CD14-positive monocyte (primary cell): ENCODE results near the gene STX3. TPM values are rescaled to one million over a fixed set of nuclear protein-coding genes. Genes with fewer than 3 reads are reported as not detected.

Experiments
- DNase-seq, 3 donors: peaks; one replicate each; pipeline ENCODE4 v3.0.0-alpha.2; 2011 to 2022
- H2AFZ ChIP-seq: 2 replicates; pipeline ENCODE4 v1.6.0; 2012; ENCODE audit warnings: mild to moderate bottlenecking, low read depth, low read length, inconsistent platforms; ENCODE audit not compliant: insufficient read depth, poor library complexity, severe bottlenecking
- H3K27ac ChIP-seq, 2 donors: 1 replicate in 1 of 2; 2 replicates in 1 of 2; pipeline ENCODE4 v1.5.1; 2012 to 2013; ENCODE audit warnings: low read length in 2 of 2, control low read depth in 1 of 2, inconsistent platforms in 1 of 2, low read depth in 1 of 2, mild to moderate bottlenecking in 1 of 2
- H3K27me3 ChIP-seq, 2 donors: one replicate each; pipeline versions ENCODE4 v1.6.0 to v1.6.1; 2011 to 2013; ENCODE audit warnings: low read length in 2 of 2; ENCODE audit not compliant: control insufficient read depth in 2 of 2, insufficient read depth in 2 of 2
- H3K36me3 ChIP-seq, 2 donors: replicated peaks in 1 of 2; 1 replicate in 1 of 2; 2 replicates in 1 of 2; pipeline versions ENCODE4 v1.5.1 to v1.6.1; 2012 to 2013; ENCODE audit warnings: low read length in 2 of 2, control low read depth in 1 of 2, inconsistent platforms in 1 of 2, mild to moderate bottlenecking in 1 of 2; ENCODE audit not compliant: insufficient read depth in 2 of 2, control insufficient read depth in 1 of 2
- H3K4me1 ChIP-seq, 2 donors: 1 replicate in 1 of 2; 2 replicates in 1 of 2; pipeline versions ENCODE4 v1.5.1 to v1.6.1; 2012 to 2013; ENCODE audit warnings: low read length in 2 of 2, control low read depth in 1 of 2, inconsistent platforms in 1 of 2, mild to moderate bottlenecking in 1 of 2, moderate library complexity in 1 of 2; ENCODE audit not compliant: insufficient read depth in 2 of 2, control insufficient read depth in 1 of 2
- H3K4me2 ChIP-seq: replicated peaks from 2 replicates; pipeline ENCODE3; 2012; ENCODE audit warnings: low read length, moderate library complexity, mild to moderate bottlenecking; ENCODE audit not compliant: poor library complexity, severe bottlenecking; ENCODE audit errors: extremely low read depth
- H3K4me3 ChIP-seq, 3 experiments: fragments of 200-600 bp in 1 of 3; sonication (generic) in 1 of 3; replicated peaks in 1 of 3; 1 replicate in 2 of 3; 2 replicates in 1 of 3; pipeline ENCODE4 v1.5.1; 2011 to 2013; ENCODE audit warnings: low read length in 3 of 3, mild to moderate bottlenecking in 3 of 3, control low read depth in 2 of 3, low read depth in 2 of 3, inconsistent platforms in 1 of 3, moderate library complexity in 1 of 3
- H3K79me2 ChIP-seq: 2 replicates; pipeline ENCODE4 v1.6.0; 2012; ENCODE audit warnings: mild to moderate bottlenecking, control low read depth, inconsistent platforms, low read length, moderate library complexity; ENCODE audit not compliant: insufficient read depth
- H3K9ac ChIP-seq: 2 replicates; pipeline ENCODE4 v1.6.0; 2017; ENCODE audit warnings: low read length, mild to moderate bottlenecking; ENCODE audit not compliant: insufficient read depth, poor library complexity, severe bottlenecking
- H3K9me3 ChIP-seq, 2 donors: replicated peaks in 1 of 2; 1 replicate in 1 of 2; 2 replicates in 1 of 2; pipeline versions ENCODE4 v1.5.1 to v1.6.1; 2012 to 2013; ENCODE audit warnings: low read length in 2 of 2, control low read depth in 1 of 2; ENCODE audit not compliant: control insufficient read depth in 1 of 2, insufficient read depth in 1 of 2
- H4K20me1 ChIP-seq: 2 replicates; pipeline ENCODE4 v1.6.0; 2012; ENCODE audit warnings: mild to moderate bottlenecking, low read length, control low read depth, moderate library complexity; ENCODE audit not compliant: insufficient read depth
- H3K27ac Mint-ChIP-seq, 7 donors: one replicate each; pipeline ENCODE4 v1.8.0; 2020; ENCODE audit warnings: mild to moderate bottlenecking in 7 of 7, mixed read lengths in 7 of 7, moderate library complexity in 6 of 7, inconsistent platforms in 2 of 7
- H3K27me3 Mint-ChIP-seq, 3 donors: one replicate each; pipeline ENCODE4 v1.8.0; 2021 to 2022; ENCODE audit warnings: low read depth in 3 of 3, mild to moderate bottlenecking in 3 of 3, mixed read lengths in 3 of 3, moderate library complexity in 3 of 3, inconsistent platforms in 1 of 3
- H3K36me3 Mint-ChIP-seq, 2 donors: one replicate each; pipeline ENCODE4 v1.8.0; 2020; ENCODE audit warnings: mixed read lengths in 2 of 2, inconsistent platforms in 1 of 2, mild to moderate bottlenecking in 1 of 2
- H3K4me1 Mint-ChIP-seq: one replicate; pipeline ENCODE4 v1.8.0; 2020; ENCODE audit warnings: mild to moderate bottlenecking, mixed read lengths
- H3K4me3 Mint-ChIP-seq, 2 donors: one replicate each; pipeline ENCODE4 v1.8.0; 2020; ENCODE audit warnings: mild to moderate bottlenecking in 2 of 2, mixed read lengths in 2 of 2, moderate library complexity in 1 of 2
- H3K9me3 Mint-ChIP-seq, 7 donors: one replicate each; pipeline ENCODE4 v1.8.0; 2020 to 2022; ENCODE audit warnings: mixed read lengths in 7 of 7, mild to moderate bottlenecking in 6 of 7, moderate library complexity in 6 of 7, inconsistent platforms in 2 of 7
- WGBS: methylation state at CpG from one replicate; pipeline ENCODE4 v1.1.5; 2013; ENCODE audit warnings: missing lambda C conversion rate; ENCODE audit not compliant: insufficient coverage; 5-methylcytosine and 5-hydroxymethylcytosine counted together
- intact Hi-C, 2 donors: fragments of 100-400 bp; cut with micrococcal nuclease; formaldehyde crosslinking; loops; one replicate each; pipeline versions ENCODE4 v1.15.0 to v1.15.1; 2023
- polyA plus RNA-seq, 3 donors: library from polyadenylated mRNA; depleted of rRNA in 1 of 3; unstranded in 2 of 3; stranded (reverse) in 1 of 3; fragments of 300-500 nt in 2 of 3; fragments of >200 nt in 1 of 3; fragmentation: Illumina TruSeq in 2 of 3; gene quantifications; 1 replicate in 2 of 3; 2 replicates in 1 of 3; pipeline ENCODE4 v1.2.3, GENCODE V29; 2012 to 2021
- TF ChIP-seq, protein P1 (sequence below): fragments of 200-600 bp; IDR thresholded peaks from one replicate; pipeline ENCODE4 v1.8.0; 2022; ENCODE audit warnings: antibody characterized with exemption, mild to moderate bottlenecking

STX3 gene
- polyA plus RNA-seq, 3 donors: 22.4 to 50.9 (median 25.4) TPM

DNA sequence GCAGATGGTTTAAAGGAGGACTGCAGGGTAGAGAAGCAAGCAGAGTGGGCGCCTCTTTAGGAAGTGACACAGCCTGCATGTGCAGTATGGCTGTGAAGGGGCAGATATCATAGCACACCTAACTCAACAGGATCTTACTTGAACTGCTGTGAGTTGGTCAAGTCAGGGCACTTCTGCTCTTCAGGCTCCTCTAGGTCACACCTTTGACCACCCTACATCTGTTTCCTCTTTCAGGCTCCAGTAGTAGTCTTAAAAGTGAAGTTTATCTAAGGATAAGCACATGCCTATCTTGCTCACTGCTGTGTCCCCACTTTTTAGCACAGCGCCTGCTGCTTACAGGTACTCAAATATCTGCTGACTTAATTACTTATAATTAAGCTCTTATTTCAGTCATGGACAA is 48.9 kb downstream of the STX3 start:
- no peaks in the 10 kb centered on the region for H3K4me1 ChIP-seq
- Mint-ChIP-seq H3K27me3 (peaks cover 0 to 1% (median 0%) of the 10 kb centered on the region in 3 donors), H3K4me1 (no peaks in the 10 kb centered on the region), H3K9me3 (peaks cover 0 to 2% (median 0%) of the 10 kb centered on the region in 7 donors), H3K4me3 (no peak overlapping the region), H3K27ac (no peak overlapping the region), H3K36me3 (peaks cover 70 to 80% of the 10 kb centered on the region in 2 donors)
- no peak overlapping the region for H3K4me3 ChIP-seq
- TF ChIP-seq, protein P1, sequence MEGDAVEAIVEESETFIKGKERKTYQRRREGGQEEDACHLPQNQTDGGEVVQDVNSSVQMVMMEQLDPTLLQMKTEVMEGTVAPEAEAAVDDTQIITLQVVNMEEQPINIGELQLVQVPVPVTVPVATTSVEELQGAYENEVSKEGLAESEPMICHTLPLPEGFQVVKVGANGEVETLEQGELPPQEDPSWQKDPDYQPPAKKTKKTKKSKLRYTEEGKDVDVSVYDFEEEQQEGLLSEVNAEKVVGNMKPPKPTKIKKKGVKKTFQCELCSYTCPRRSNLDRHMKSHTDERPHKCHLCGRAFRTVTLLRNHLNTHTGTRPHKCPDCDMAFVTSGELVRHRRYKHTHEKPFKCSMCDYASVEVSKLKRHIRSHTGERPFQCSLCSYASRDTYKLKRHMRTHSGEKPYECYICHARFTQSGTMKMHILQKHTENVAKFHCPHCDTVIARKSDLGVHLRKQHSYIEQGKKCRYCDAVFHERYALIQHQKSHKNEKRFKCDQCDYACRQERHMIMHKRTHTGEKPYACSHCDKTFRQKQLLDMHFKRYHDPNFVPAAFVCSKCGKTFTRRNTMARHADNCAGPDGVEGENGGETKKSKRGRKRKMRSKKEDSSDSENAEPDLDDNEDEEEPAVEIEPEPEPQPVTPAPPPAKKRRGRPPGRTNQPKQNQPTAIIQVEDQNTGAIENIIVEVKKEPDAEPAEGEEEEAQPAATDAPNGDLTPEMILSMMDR: no peak
- peaks cover 71 to 90% of the 10 kb centered on the region in 2 donors for H3K36me3 ChIP-seq
- intact Hi-C loops: no loop called here
- no peak overlapping the region for H3K9ac ChIP-seq
- no peaks in the 10 kb centered on the region for H3K27me3 ChIP-seq
- H3K27ac ChIP-seq: no peak overlapping the region
- no peak overlapping the region for H3K4me2 ChIP-seq
- peaks cover 7% of the 10 kb centered on the region for H3K79me2 ChIP-seq
- DNase-seq: no peak
- no peak overlapping the region for H2AFZ ChIP-seq
- no peaks in the 10 kb centered on the region for H3K9me3 ChIP-seq
- WGBS: 100% methylated on average over 1 of the region's 2 CpGs
- peaks cover 8% of the 10 kb centered on the region for H4K20me1 ChIP-seq

DNA sequence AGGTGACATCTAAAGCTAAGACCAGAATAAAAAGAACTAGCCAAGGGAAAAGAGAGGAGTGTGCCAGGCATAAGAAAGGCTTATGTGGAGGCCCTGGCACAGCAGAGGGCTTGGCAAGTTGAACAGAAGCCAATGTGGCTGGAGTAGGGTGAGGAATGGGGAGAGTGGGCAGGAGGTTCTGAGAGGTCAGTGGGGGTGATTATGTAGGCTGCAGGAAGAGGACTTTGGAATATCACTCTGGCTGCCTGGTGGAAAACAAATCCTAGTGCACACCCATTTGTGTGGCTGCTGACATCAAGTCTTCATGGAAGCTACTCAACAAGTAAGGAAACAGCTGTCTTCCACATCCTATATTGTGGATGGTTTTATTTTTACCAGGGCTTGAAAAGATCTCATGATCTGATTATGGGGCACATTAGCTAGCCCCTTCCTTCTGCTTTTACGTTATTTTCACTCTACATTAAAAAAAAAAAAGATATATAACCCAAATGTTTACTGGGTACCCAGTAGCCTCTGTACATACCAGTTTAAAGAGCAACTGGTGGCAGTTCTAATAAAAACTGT is 52.0 kb downstream of the STX3 start:
- H3K27ac ChIP-seq: no peak overlapping the region
- H2AFZ ChIP-seq: no peak overlapping the region
- no peaks in the 10 kb centered on the region for H3K9me3 ChIP-seq
- H3K4me1 ChIP-seq: peaks cover 15 to 19% of the 10 kb centered on the region in 2 donors
- H3K36me3 ChIP-seq: peaks cover 51 to 59% of the 10 kb centered on the region in 2 donors
- WGBS: no CpG with 5 or more reads among the region's 1 CpG
- peaks cover 21% of the 10 kb centered on the region for H3K79me2 ChIP-seq
- intact Hi-C loops: no loop called here
- H3K4me3 Mint-ChIP-seq: no peak overlapping the region
- no peak for DNase-seq
- no peak overlapping the region for H3K4me2 ChIP-seq
- H3K4me3 ChIP-seq: no peak overlapping the region
- no peaks in the 10 kb centered on the region for H3K27me3 ChIP-seq
- TF ChIP-seq, protein P1: no peak
- H3K27ac Mint-ChIP-seq: peak overlapping the region in 1 of 7 donors; percentile 13
- H3K27me3 Mint-ChIP-seq: peaks cover 0 to 1% (median 0%) of the 10 kb centered on the region in 3 donors
- peaks cover 0 to 3% (median 0%) of the 10 kb centered on the region in 7 donors for H3K9me3 Mint-ChIP-seq
- H4K20me1 ChIP-seq: peaks cover 8% of the 10 kb centered on the region
- peaks cover 17% of the 10 kb centered on the region for H3K4me1 Mint-ChIP-seq
- no peak overlapping the region for H3K9ac ChIP-seq
- peaks cover 48 to 53% of the 10 kb centered on the region in 2 donors for H3K36me3 Mint-ChIP-seq
